Right ventricle myocardium superior (tissue), 1 donor: ENCODE measurements around the gene NUDT16L1. TPM values are rescaled to one million over a fixed set of nuclear protein-coding genes. Genes with fewer than 3 reads are reported as not detected.
A peak's percentile ranks its signal among the peaks of the same experiment; 100 is the strongest.

Experiments
- ATAC-seq: fragments of 200-7000 bp; cut with Tn5 transposase; one replicate; pipeline ENCODE4 v1.9.1; 2020; ENCODE audit warnings: mild to moderate bottlenecking; ENCODE audit not compliant: poor library complexity
- DNase-seq: peaks from one replicate; pipeline ENCODE4 v3.0.0-alpha.2; 2020
- intact Hi-C: fragments of 100-400 bp; cut with DNase I; formaldehyde crosslinking; loops from one replicate; pipeline ENCODE4 v1.11.2; 2022
- total RNA-seq: library from RNA; stranded (reverse); fragmentation: NEBNext Ultra II Directional; extraction: Animal tissue kit (Norgen Biotek cat#: 25700); gene quantifications from one replicate; pipeline ENCODE4 v1.2.1, GENCODE V29; 2021
- donor health status: DM: no; HTN: yes; CAD: no; lungs with severe emphysema.

Gene NUDT16L1
- total RNA-seq, 1 donor from 2014 or later, result 52.8 TPM

DNA sequence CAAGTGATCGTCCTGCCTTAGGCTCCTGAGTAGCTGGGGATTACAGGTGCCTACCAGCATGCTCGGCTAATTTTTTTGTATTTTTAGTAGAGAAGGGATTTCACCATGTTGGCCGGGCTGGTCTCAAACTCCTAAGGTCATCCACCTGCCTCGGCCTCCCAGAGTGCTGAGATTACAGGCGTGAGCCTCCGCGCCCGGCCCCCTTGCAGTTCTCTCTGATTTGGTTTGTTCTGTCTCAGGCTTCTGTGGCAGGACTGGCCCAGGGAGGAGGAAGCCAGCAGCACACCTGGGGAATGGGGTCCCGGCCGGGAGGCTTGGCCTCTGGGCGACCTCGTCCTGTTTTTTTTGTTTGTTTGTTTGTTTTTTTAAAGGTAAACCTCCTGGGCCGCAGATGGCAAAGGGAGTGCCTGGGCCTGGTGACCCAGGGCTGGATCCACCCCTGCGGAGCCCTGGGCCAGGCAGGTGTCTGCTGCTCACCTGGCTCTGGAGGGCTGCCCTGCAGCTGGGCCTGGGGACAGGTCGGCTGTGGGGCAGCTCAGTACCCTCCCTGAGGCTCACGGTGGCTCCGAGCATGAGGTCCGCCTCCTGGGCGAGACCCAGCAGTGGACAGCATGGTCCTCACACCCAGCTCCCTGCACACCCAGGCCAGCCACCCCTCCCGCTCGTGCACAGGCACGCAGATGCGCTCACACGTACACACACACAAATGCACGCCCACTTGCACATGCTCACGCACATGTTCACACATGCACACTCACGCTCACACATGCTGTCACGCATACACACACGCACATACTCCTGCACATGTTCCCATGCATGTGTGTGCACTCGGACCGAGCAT lies 3.3 kb upstream of the NUDT16L1 start:
- intact Hi-C loops, result no loop called here
- DNase-seq (peak; percentile 32), ATAC-seq (no peak)

DNA sequence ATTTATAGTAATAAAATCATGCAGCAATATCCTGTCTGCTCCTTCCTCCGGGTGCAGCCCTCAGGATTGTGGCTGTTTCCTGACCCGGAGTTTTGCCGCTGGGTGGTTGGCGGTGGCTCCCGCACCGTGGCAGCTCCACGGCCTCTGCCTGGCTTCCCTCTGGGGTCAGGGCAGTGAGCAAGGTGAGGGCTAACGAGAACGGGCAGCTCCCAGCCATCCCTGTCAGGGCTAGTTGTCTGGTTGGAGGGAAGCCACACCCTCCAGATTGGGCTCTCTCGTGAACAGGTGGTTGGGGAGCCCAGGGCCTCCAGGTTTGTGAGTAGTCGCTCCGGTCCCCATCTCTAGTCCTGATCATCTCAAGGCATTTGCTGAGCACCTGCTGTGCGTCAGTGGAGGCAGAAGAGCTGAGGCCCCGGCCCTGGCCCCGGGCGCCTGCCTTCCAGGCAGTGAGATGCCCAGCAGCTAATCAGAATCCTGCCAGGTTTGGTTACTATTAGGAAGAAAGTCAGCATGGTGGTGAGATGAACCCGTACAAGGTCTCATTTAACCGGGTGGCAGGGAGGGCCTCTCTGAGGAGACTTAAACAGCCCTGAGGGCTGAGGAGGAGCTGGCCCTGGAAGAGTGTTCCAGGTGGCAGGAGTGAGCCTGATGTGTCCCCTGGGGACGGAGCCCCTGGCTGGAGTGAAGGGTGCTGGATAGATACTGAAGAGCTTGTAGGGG lies 2.3 kb upstream of the NUDT16L1 start:
- no peak for DNase-seq
- intact Hi-C loops, result no loop called here
- ATAC-seq, result no peak

DNA sequence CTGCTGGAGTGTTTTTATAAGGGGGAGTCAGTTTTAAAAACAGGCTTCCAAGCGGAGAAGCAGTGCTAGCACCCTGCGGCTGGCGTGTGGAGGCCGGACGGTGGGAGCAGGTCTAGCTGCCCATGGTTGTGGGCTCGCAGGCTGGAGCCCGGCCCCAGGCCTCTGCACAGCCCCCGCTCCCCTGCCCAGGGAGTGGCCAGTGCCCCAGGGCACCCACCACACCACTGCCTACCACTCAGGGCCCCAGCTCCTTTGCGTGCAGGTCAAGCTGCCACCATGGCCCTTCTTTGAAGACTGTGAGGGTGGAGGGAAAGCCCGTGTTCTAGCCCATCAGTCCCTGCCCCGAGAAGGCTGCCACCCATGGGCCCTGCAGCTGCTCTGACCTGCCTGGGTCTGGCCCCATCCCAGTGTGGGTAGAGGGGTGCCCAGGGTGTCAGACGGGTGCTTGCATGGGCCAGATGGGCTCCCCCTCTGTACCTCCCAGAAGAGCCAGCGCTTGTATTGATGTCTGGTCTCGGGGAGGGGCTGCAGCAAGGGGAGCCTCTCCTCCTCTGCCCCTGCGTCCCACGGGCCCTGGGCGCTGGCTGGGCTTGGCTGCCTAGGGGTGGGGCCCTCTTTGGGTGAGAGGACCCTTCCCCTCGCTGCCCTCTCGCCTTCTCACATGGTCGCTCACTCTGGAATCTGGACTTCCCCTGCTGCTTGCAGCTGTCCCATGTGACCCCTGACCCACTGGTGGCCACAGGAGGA lies 1.5 kb upstream of the NUDT16L1 start:
- intact Hi-C loops, result no loop called here
- no peak for ATAC-seq
- peak; percentile 38 for DNase-seq

- ATAC-seq, result peak; percentile 0
- intact Hi-C loops, result no loop called here
- DNase-seq, result no peak
These were observed 684 bp upstream of the NUDT16L1 start for GRCh38 chr16:4692460-4693295.

DNA sequence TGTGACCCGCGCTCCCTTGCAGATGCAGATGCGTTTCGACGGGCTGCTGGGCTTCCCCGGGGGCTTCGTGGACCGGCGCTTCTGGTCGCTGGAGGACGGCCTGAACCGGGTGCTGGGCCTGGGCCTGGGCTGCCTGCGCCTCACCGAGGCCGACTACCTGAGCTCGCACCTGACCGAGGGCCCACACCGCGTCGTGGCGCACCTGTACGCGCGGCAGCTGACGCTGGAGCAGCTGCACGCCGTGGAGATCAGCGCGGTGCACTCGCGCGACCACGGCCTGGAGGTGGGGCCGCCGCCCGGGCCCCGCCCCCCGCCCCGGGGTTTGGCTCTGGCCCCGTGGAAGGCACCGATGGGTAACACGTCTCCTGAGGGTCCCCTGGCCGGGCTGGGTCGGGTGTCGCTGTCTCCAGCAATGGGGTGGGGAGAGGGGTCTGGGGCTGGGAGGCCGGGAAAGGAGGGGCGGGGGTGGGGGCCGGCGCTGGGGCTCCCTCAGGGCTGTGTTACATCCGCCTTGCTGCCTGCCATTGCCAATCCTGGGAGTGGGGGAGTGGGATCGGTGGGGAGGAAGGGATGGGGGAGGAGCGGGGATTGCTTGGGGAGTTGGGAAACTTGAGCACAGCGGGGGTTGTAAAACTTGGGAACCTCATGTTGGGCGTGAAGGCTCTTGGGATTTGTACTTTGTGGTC lies 737 bp downstream of the NUDT16L1 start:
- DNase-seq (peak; percentile 67), ATAC-seq (peak; percentile 42)
- intact Hi-C loops, result no loop called here

- ATAC-seq (no peak), DNase-seq (peak; percentile 71)
- intact Hi-C loops, result no loop called here
These were observed 1.5 kb downstream of the NUDT16L1 start for GRCh38 chr16:4694642-4695451.

GRCh38 chr16:4695473-4696171 lies 2.3 kb downstream of the NUDT16L1 start:
- DNase-seq (no peak), ATAC-seq (no peak)
- intact Hi-C loops, result no loop called here

DNA sequence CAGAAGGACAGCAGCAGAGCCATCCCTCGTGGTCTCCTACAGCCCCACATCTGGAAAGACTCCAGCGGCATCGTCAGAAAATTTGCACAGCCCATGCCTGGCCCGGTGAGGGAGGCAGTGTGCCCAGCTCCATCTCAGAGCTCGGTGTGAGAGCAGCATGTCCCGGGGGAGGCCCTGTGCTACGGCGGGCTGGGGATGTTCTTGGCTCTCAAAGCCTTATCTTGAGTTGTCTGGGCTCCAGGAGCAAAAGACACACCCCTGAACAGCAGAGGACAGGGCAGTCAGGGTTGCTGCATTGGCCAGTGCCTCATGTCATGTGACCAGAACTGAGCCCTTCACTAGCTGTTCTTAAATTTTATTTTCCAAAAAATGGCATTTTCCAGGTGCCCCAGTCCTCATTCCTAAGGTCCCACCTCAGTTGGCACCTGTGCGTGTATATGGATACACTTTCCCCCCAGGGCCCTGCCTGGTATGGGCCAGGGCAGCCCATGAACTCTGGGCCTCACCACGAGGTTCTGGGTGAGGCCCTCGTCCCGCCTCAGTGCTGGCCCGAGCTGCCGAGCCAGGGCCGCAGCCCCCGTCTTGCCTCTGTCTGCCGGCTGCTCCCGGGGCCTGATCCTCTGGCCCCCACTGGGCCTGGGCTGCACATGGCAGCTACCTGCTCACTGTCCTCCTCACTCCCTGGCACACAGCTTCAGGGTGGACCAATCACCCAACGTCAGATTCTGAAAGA lies 3.0 kb downstream of the NUDT16L1 start:
- intact Hi-C loops, result no loop called here
- DNase-seq (peak; percentile 81), ATAC-seq (peak; percentile 27)

DNA sequence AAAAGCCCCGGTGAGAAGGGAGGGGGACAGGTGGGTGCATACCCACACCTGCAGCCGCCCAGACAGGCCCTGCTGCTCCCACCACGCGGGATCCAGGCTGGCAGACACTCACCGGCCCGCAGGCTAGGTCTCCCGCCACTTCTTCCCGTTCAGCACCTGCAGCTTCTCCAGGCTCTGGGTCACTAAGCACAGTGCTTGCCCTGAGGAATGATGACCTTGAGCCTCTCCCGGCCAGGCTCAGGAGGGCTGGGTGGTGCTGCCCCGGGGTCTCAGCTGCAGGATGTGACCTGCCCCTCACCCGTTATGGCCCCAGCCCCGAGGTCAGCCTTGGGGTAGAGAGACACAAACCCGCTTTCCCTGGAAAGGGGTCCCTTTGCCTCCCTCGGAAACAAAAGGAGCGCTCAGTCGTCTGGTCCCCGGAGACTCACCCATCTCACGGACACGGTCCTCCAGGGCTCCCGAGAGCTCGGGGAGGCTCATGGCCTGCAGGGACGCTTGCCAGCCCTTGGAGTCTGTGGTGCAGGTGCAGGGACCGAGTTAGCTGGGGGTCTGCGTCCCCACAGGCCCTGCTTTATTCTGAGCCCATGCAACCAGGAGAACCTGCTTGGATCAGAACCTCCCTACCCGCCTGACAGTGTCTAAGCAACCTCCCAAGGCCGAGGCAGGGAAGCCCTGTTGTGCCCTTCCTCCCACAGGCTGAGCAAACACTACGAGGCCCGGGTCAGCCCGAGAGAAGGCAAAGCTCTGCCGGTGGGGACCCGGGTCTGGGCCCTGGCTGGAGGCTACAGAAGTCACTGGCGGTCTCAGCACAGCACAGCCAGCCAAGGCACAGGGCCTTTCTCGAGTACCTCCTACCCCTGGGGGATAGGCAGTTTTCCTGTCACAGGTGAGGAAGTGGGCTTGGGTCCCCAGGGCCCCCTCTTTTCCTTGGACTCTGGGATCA lies 3.8 kb downstream of the NUDT16L1 start:
- ATAC-seq, result no peak
- intact Hi-C loops, result no loop called here
- DNase-seq, result no peak

GRCh38 chr16:4697848-4698291 lies 4.5 kb downstream of the NUDT16L1 start:
- intact Hi-C loops, result no loop called here
- DNase-seq (no peak), ATAC-seq (no peak)

- intact Hi-C loops, result no loop called here
- DNase-seq, result no peak
These were observed 5.1 kb downstream of the NUDT16L1 start for GRCh38 chr16:4698321-4699045.

GRCh38 chr16:4699046-4699556 lies 5.7 kb downstream of the NUDT16L1 start:
- intact Hi-C loops, result no loop called here
- no peak for ATAC-seq
- no peak for DNase-seq

More at GRCh38 chr16:4698321-4699045, 5.1 kb downstream of the NUDT16L1 start:
- ATAC-seq, result no peak

DNA sequence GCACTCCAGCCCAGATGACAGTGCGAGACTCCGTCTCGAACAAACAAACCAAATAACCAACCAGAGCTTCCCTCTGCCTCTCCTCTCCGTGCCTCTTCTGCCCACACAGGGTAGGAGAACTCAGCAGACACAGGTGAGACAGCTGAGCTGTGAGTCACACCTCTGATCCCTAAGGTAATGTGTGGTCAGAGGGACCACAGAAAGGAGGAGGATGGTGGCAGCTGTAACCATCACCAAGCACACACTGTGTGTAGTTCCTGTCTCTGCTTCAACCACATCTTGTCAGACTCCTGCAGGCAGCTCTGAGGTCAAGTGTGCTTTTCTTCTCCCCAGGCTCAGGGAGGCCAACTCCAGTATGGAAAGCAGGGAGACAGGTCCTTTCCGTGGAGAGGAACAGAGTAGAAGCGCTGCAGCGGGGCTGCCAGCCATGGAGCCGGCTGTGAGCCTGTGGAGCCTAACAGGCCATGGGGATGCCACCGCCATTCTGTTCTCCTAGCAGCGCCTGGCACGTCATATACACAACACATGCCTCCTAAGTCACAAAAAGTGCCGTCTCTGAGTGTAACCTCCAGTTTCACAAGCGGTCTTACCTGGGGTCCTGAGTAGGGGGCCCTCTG lies 7.1 kb downstream of the NUDT16L1 start:
- intact Hi-C loops, result no loop called here
- no peak for DNase-seq

More for the DNA sequence above, 7.1 kb downstream of the NUDT16L1 start:
- ATAC-seq, result no peak
